ENCODE data around the gene GBA2. TPM values are rescaled to one million over a fixed set of nuclear protein-coding genes. Genes with fewer than 3 reads are reported as not detected.

The GBA2 gene
- total and polyA plus RNA-seq, 2 donors (not counting 3 experiments of a cell fraction or from before 2014, with no cell fraction given) = 110 to 158 TPM

GRCh38 chr9:35791297-35791921 lies 42.4 kb upstream of the GBA2 start, which contains the start of gene NPR2:
TSS of gene NPR2 (plus strand) at chr9:35791591. CDS start at chr9:35792409, 818 bp downstream.
- Histone ChIP-seq H3K9me1 (replicated peaks; ENCODE audit: control insufficient read depth, extremely low read depth, insufficient read depth, low read length) (no peaks in the 10 kb centered on the region), H3K4me2 (ENCODE audit: insufficient read depth, low read length) (peak within 1 kb of the TSS; percentile 52), H3K79me2 (ENCODE audit: control insufficient read depth, insufficient read depth, low read length) (peaks cover 7% of the 10 kb centered on the region), H2AFZ (ENCODE audit: low read depth, low read length) (peak within 1 kb of the TSS; percentile 85), H3K9ac (replicated peaks; ENCODE audit: extremely low read depth, insufficient read depth, low read length) (peak within 1 kb of the TSS; percentile 68), H3K9me3 (replicated peaks; ENCODE audit: control insufficient read depth, insufficient read depth, low read length) (no peaks in the 10 kb centered on the region), H4K20me1 (replicated peaks; ENCODE audit: control insufficient read depth, extremely low read depth, insufficient read depth, low read length) (no peaks in the 10 kb centered on the region), H3K4me3 (replicated peaks in 1 of 3; ENCODE audit: insufficient read depth in 1 of 3, low read depth in 1 of 3, low read length in 3 of 3) (peak within 1 kb of the TSS in 2 of 3 experiments; percentile 36 to 42), H3K4me1 (ENCODE audit: control insufficient read depth, extremely low read depth, insufficient read depth, low read length) (peaks cover 28% of the 10 kb centered on the region), H3K36me3 (ENCODE audit: control insufficient read depth in 2 of 2, extremely low read depth in 1 of 2, insufficient read depth in 2 of 2, low read length in 2 of 2) (no peaks in the 10 kb centered on the region), H3K27ac (ENCODE audit: insufficient read depth, low read depth, low read length) (peak within 1 kb of the TSS; percentile 40), H3K27me3 (ENCODE audit: control insufficient read depth in 2 of 2, insufficient read depth in 2 of 2, low read length in 2 of 2) (no peaks in the 10 kb centered on the region)
- intact Hi-C loops (cut with micrococcal nuclease) (loop anchor here (2.0 kb wide), 1 partner anchor 153 kb away; no protein-coding TSS in a partner anchor), dilution Hi-C loops (cut with MboI; ENCODE audit: extremely low pct_ligation_motif_present, low sequenced_read_pairs) (no loop called here)
- CTCF ChIA-PET = interaction anchor here (0.7 to 6.5 kb wide), 9 partner anchors 21 to 155 kb away, joined by 3 to 277 read pairs (median 5); partner anchors contain the start of genes FAM221B, GBA2, HINT2 and MSMP
- FAIRE-seq (no peak), DNase-seq (ENCODE audit: low read depth, low spot score) (peak; percentile 15)
- BruUV-seq (replicated peaks) = no TSS peak
- TF ChIP-seq POLR2A (IDR thresholded peaks at IDR 0.05; ENCODE audit: low read depth, low read length) = no peak
- peak; percentile 24 for TF ChIP-seq POLR2AphosphoS5 (IDR thresholded peaks at IDR 0.05; ENCODE audit: insufficient read depth, low read depth, low read length)
- POLR2A ChIA-PET = no interaction called here

GRCh38 chr9:35790385-35791296 lies 41.6 kb upstream of the GBA2 start:
- peak; percentile 35 for TF ChIP-seq GATA2 (IDR thresholded peaks at IDR 0.05; ENCODE audit: insufficient read depth, insufficient read length, low read depth, low read length)
- no peak for TF ChIP-seq MYC (IDR thresholded peaks at IDR 0.05; ENCODE audit: low read depth, low read length)
- TF ChIP-seq MAX (IDR thresholded peaks at IDR 0.05; ENCODE audit: insufficient read depth, insufficient read length) = no peak
- no peak for TF ChIP-seq FOS (IDR thresholded peaks at IDR 0.05; ENCODE audit: borderline replicate concordance, insufficient read depth, low read length)
- no peak for TF ChIP-seq POLR2AphosphoS5 (IDR thresholded peaks at IDR 0.05; ENCODE audit: insufficient read depth, low read depth, low read length)
- TF ChIP-seq CTCF (IDR thresholded peaks at IDR 0.05; ENCODE audit: extremely low read depth in 1 of 2, insufficient read depth in 1 of 2, low read depth in 1 of 2, low read length in 2 of 2) = peak; percentile 76 to 84
- no peak for TF ChIP-seq POLR2A (IDR thresholded peaks at IDR 0.05; ENCODE audit: low read depth, low read length)
- Histone ChIP-seq H2AFZ (ENCODE audit: low read depth, low read length) (peak overlapping the region; percentile 85), H3K9me3 (replicated peaks; ENCODE audit: control insufficient read depth, insufficient read depth, low read length) (no peaks in the 10 kb centered on the region), H4K20me1 (replicated peaks; ENCODE audit: control insufficient read depth, extremely low read depth, insufficient read depth, low read length) (no peaks in the 10 kb centered on the region), H3K4me2 (ENCODE audit: insufficient read depth, low read length) (no peak overlapping the region), H3K4me3 (replicated peaks in 1 of 3; ENCODE audit: insufficient read depth in 1 of 3, low read depth in 1 of 3, low read length in 3 of 3) (peak overlapping the region in 1 of 3 experiments; percentile 11), H3K27ac (ENCODE audit: insufficient read depth, low read depth, low read length) (no peak overlapping the region), H3K4me1 (ENCODE audit: control insufficient read depth, extremely low read depth, insufficient read depth, low read length) (peaks cover 28% of the 10 kb centered on the region), H3K27me3 (ENCODE audit: control insufficient read depth in 2 of 2, insufficient read depth in 2 of 2, low read length in 2 of 2) (no peaks in the 10 kb centered on the region), H3K36me3 (ENCODE audit: control insufficient read depth in 2 of 2, extremely low read depth in 1 of 2, insufficient read depth in 2 of 2, low read length in 2 of 2) (no peaks in the 10 kb centered on the region), H3K9me1 (replicated peaks; ENCODE audit: control insufficient read depth, extremely low read depth, insufficient read depth, low read length) (no peaks in the 10 kb centered on the region), H3K79me2 (ENCODE audit: control insufficient read depth, insufficient read depth, low read length) (peaks cover 7% of the 10 kb centered on the region), H3K9ac (replicated peaks; ENCODE audit: extremely low read depth, insufficient read depth, low read length) (no peak overlapping the region)
- no TSS peak for BruUV-seq (replicated peaks)
- ChIA-PET CTCF (interaction anchor here (0.7 to 6.5 kb wide), 64 partner anchors 9 to 538 kb away, joined by 3 to 277 read pairs (median 6); partner anchors contain the start of genes CCDC107, CREB3, FAM221B and GBA2), POLR2A (interaction anchor here (0.6 to 2.5 kb wide), 4 partner anchors 34 to 91 kb away, joined by 3 to 9 read pairs (median 4); partner anchors contain the start of genes GBA2 and RGP1)
- dilution Hi-C loops (cut with MboI; ENCODE audit: extremely low pct_ligation_motif_present, low sequenced_read_pairs) (no loop called here), intact Hi-C loops (cut with micrococcal nuclease) (loop anchor here (1.0 to 2.0 kb wide), 6 partner anchors 25 to 233 kb away; partner anchors contain the start of gene HINT2)
- peak; percentile 78 for DNase-seq (ENCODE audit: low read depth, low spot score)
- FAIRE-seq = peak; percentile 95
